ENCODE results near the gene ZDHHC11. TPM values are rescaled to one million over a fixed set of nuclear protein-coding genes. Genes with fewer than 3 reads are reported as not detected.
"Not testable (repeated sequence)": the region's sequence is repeated elsewhere in the genome, so short reads cannot be mapped to it uniquely, and the experiment has no call there.

Gene ZDHHC11
- total RNA-seq, 1 experiment from 2014 or later, result 2.1 TPM

GRCh38 chr5:761059-761771, 89.6 kb downstream of the ZDHHC11 start:
- no peak for DNase-seq (ENCODE audit: low read depth)

DNA sequence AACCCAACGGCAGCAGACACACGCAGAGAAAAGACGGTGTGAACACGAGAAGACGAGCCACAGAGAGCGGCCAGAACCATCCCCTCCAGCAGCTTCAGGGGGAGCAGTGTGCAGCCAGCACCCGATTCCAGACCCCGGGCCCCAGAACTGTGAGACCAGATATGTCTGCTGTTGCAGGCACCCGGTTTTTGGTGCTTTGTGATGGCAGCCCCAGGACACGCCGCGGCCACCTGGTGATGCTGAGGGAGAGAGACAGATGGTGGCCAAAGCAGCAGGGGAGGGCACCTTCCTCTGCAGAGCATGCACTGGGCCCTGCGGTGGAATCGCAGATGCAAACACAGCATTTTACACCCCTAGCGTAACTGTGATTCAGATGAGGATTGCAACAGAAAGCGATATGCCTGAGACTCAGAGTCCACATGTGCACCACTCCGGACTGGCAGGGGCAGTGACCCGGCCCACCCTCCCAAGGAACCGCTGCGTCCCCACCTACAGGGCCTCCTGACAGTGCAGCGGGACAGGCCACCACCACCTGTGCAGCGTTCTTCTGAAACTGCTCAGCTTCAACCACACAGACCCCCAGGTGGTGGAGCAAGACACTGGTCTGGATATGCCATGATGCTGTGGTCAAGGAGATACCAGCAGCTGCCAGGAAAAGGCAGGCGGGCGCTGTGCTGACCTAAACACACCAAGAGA, 90.3 kb downstream of the ZDHHC11 start:
- DNase-seq (ENCODE audit: low read depth), result no peak

- DNase-seq (ENCODE audit: low read depth), result no peak
Measured at GRCh38 chr5:759781-760362, 90.9 kb downstream of the ZDHHC11 start.

DNA sequence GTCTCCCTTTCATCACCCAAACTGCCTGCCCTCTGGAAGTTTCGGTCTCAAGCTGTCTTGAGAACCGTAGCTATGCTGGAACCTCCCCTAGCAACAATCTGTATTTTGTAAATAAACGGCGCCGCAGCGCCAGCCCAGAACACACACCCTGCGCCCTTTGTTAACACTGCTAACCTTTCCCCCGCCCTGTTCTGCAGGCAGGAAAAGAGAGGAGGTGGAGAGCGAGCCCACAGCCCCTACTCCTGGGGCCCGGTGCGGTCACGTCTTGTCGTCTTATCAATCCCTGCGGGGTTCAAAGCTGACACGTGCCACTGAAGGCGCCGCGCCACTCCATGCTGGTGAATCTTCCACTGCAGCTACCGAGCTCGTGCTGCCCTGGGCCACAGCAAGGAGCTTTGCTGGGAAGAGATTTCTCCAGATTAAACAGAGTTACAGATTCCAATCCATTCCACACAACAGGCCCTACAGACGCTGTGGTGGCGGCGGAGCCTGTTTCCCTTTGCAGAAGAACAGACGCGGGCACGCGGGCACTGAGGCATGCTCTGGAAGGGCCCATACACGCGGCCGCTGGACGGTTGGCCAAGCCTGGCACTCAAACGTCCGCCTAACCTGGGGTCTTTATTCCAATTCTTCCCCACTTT, 91.6 kb downstream of the ZDHHC11 start:
- no peak for DNase-seq (ENCODE audit: low read depth)

DNA sequence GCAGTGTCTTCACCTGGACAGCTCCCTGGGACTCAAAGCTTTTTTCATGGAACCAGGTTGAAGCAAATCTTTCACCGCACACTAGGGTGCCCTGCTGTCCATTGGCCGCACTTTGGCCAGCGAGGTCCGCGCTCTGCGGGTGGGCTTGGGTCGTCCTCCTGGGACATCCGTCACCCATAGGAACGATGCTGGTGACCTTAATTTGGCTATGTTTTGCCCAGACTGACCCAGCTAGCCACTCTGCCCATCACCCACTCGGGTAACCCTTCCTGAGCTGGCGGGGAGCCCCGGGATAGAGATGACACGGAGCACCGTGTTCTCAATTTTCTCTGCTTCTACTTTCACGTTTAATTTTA, 92.1 kb downstream of the ZDHHC11 start:
- DNase-seq (ENCODE audit: low read depth), result no peak

DNA sequence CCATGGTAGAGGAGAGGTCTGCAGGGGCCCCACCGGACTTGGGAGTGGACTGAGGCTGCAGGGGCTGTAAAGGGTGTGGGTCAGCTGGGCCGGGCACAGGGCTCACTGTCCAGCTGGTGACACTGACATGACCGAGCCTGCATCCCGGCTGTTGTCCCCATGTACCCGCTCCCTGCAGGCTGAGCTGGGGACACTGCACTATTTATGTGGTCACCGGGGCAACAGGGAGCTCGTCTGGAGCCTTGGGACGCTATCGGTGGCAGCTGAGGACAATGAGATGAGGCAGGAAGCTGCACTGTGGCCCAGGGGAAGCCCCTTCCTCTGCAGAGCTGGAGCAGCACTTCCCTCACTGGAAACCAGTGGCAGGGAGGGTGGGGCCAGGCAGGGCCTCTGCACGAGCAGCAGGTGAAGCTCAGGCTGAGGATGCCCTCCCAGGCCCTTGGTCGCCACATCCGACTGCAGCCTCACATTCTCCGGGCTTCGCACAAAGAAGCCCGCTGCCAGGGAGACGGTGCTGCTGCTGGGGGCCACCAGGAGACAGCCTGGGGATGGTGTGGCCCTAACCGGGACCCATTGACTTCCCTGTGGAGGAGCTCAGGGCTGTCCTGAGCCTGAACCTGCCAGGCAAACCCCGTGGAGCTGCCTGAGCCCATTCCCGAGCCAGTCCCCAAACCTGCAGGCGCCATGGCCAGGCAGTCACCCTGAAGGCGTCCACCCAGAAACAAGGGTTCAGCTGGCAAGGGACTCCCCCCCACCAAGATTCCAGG, 92.7 kb downstream of the ZDHHC11 start:
- DNase-seq (ENCODE audit: low read depth), result no peak

- no peak for DNase-seq (ENCODE audit: low read depth)
Measured at GRCh38 chr5:757346-757930, 93.3 kb downstream of the ZDHHC11 start.

- no peak for DNase-seq (ENCODE audit: low read depth)
Measured at GRCh38 chr5:756865-757345, 93.9 kb downstream of the ZDHHC11 start.

DNA sequence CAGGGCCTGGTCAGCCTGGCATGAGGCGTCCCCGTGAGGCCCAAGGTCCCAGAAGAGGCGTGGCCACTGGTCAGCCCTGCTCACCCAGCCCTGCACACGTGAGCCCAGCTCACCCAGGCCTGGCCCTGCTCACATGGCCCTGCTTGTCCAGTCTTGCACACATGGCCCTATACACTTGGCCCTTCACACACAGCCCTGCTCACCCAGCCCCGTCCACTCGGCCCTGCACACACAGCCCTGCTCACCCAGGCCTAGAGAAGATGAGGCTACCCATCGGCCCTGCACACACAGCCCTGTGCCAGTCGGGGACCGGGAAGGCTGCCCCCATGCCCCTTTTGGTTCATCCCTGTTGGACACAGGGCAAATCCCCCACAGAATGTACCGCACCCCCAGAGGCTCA, 94.6 kb downstream of the ZDHHC11 start:
- no peak for DNase-seq (ENCODE audit: low read depth)

- not testable (repeated sequence) for DNase-seq (ENCODE audit: low read depth)
Measured at GRCh38 chr5:754143-754632, 96.6 kb downstream of the ZDHHC11 start.

- DNase-seq (ENCODE audit: low read depth), result not testable (repeated sequence)
Measured at GRCh38 chr5:753567-754142, 97.1 kb downstream of the ZDHHC11 start.

DNA sequence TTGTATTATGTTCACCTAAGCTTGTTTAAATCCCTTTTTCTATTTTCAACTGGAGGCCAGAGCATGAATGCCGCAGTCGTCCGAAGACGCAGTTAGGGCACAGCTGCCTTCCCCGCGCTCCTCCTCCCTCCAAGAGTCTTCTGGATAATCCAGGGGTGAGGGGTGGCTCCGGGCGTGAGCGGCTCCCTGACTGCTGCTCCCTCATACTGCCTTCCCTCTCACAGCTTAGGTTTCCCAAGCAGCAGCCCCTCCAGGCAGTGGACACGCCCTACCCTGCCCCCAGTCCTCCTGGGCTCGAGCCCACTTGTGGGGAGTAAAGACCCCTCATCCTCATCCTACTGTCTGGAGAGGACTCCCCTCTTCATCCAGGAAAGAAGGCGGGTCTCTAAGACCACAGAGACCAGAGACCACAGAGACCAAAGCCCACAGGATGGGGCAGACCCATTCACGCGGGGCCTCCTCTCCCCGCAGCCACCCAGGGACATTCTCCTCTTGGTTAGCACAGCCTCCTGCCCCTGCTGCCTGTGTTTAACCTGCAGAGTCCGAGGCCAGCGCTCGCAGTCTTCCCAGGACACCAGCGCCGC, 98.2 kb downstream of the ZDHHC11 start:
- DNase-seq (ENCODE audit: low read depth), result not testable (repeated sequence)

DNA sequence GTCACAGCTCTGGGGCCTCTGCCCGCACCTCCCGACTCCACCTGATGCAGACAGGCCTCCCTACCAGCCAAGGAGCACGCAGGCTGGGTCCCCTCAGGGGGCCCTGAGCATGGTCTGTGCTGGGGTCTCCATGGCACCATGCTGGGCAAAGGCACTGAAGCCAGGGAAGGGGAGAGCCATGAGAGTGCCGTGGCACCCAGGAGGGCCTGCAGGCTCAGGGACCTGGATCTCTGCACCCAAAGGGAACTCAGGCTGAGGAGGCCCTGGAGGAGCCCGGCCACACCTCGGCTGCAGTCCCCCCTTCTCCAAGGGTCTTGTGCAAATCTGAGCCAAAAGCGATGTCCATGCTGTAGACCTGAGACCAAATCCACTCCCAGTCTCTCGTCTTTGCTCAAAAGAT, 98.8 kb downstream of the ZDHHC11 start:
- not testable (repeated sequence) for DNase-seq (ENCODE audit: low read depth)

DNA sequence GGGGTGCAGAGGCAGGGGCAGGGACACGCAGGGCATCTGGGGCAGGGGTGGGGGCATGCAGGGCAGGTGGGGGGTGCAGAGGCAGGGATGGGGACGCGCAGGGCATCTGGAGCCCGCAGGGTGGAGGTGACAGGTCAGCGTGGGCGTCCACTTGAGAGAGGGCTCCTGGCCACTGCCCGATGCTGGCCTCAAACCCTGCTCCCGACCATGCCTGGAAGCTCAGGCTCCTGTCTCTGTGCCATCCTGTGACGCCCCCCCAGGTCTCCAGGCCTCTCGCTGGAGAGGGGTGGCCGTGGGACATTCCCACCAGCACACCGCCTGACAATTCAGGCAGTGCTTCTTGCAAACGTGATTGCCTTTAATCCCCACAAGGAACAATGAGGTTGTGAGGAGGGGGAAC, 99.3 kb downstream of the ZDHHC11 start:
- DNase-seq (ENCODE audit: low read depth), result no peak

GRCh38 chr5:750226-750625, 100.6 kb downstream of the ZDHHC11 start:
- not testable (repeated sequence) for DNase-seq (ENCODE audit: low read depth)

GRCh38 chr5:749101-749670, 101.6 kb downstream of the ZDHHC11 start:
- no peak for DNase-seq (ENCODE audit: low read depth)

- DNase-seq (ENCODE audit: low read depth), result not testable (repeated sequence)
Measured at GRCh38 chr5:748011-748980, 102.5 kb downstream of the ZDHHC11 start.

- DNase-seq (ENCODE audit: low read depth), result not testable (repeated sequence)
Measured at GRCh38 chr5:747303-747844, 103.4 kb downstream of the ZDHHC11 start.

Measured in Daoy (cell line).